ENCODE results near the gene ITPK1.

DNA sequence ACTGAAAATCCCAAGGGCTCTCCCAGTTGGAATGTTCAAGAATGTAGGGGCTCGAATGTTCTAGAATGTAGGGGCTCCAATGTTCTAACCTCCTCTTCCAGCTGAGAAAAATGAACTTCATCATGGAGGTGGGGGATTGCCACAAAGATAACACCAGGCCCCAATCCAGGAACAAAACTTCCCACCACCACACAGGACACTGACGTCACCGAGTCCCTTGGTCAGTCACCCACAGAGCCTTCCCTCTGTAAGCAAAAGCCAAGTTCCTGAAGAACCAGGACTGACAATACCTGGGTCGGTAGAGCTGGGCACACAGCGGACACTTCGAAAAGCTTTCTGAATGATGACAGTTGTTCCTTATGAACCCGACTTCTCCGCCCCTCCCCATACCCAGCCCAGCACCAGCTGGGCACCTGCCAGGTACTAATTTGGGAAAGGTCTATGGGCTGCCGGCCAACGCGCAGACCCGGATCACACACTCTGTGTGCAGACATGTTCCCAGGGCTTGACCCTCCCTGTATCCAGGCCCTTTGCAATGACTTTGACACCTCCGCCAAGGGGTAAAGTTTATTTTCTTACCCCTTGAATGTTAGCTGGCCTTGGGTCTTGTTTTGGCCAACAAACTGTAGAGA is 18.9 kb downstream of the ITPK1 start:
- TF ChIP-seq ZNF274 (IDR thresholded peaks at IDR 0.05; ENCODE audit: low read length) = no peak
- no peak for TF ChIP-seq ZNF274 (tag by site-specific recombination; IDR thresholded peaks at IDR 0.05; ENCODE audit: borderline replicate concordance)
- TF ChIP-seq, protein P1, sequence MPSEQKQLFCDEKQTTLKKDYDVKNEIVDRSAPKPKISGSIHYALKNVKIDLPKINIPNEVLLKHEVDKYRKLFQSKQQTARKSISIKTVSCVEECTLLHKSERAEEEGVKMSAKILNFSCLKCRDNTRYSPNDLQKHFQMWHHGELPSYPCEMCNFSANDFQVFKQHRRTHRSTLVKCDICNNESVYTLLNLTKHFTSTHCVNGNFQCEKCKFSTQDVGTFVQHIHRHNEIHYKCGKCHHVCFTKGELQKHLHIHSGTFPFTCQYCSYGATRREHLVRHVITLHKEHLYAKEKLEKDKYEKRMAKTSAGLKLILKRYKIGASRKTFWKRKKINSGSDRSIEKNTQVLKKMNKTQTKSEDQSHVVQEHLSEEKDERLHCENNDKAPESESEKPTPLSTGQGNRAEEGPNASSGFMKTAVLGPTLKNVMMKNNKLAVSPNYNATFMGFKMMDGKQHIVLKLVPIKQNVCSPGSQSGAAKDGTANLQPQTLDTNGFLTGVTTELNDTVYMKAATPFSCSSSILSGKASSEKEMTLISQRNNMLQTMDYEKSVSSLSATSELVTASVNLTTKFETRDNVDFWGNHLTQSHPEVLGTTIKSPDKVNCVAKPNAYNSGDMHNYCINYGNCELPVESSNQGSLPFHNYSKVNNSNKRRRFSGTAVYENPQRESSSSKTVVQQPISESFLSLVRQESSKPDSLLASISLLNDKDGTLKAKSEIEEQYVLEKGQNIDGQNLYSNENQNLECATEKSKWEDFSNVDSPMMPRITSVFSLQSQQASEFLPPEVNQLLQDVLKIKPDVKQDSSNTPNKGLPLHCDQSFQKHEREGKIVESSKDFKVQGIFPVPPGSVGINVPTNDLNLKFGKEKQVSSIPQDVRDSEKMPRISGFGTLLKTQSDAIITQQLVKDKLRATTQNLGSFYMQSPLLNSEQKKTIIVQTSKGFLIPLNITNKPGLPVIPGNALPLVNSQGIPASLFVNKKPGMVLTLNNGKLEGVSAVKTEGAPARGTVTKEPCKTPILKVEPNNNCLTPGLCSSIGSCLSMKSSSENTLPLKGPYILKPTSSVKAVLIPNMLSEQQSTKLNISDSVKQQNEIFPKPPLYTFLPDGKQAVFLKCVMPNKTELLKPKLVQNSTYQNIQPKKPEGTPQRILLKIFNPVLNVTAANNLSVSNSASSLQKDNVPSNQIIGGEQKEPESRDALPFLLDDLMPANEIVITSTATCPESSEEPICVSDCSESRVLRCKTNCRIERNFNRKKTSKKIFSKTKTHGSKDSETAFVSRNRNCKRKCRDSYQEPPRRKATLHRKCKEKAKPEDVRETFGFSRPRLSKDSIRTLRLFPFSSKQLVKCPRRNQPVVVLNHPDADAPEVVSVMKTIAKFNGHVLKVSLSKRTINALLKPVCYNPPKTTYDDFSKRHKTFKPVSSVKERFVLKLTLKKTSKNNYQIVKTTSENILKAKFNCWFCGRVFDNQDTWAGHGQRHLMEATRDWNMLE (tag by site-specific recombination; conservative IDR thresholded peaks at IDR 0.05; ENCODE audit: low read depth) = no peak
- no peak for TF ChIP-seq ZNF324 (tag by site-specific recombination; IDR thresholded peaks at IDR 0.05)
- TF ChIP-seq ZNF366 (tag by site-specific recombination; conservative IDR thresholded peaks at IDR 0.05) = no peak
- TF ChIP-seq, protein P2, sequence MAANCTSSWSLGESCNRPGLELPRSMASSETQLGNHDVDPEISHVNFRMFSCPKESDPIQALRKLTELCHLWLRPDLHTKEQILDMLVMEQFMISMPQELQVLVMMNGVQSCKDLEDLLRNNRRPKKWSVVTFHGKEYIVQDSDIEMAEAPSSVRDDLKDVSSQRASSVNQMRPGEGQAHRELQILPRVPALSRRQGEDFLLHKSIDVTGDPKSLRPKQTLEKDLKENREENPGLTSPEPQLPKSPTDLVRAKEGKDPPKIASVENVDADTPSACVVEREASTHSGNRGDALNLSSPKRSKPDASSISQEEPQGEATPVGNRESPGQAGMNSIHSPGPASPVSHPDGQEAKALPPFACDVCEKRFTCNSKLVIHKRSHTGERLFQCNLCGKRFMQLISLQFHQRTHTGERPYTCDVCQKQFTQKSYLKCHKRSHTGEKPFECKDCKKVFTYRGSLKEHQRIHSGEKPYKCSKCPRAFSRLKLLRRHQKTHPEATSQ (tag by site-specific recombination; IDR thresholded peaks at IDR 0.05) = no peak
- TF ChIP-seq, protein P3, sequence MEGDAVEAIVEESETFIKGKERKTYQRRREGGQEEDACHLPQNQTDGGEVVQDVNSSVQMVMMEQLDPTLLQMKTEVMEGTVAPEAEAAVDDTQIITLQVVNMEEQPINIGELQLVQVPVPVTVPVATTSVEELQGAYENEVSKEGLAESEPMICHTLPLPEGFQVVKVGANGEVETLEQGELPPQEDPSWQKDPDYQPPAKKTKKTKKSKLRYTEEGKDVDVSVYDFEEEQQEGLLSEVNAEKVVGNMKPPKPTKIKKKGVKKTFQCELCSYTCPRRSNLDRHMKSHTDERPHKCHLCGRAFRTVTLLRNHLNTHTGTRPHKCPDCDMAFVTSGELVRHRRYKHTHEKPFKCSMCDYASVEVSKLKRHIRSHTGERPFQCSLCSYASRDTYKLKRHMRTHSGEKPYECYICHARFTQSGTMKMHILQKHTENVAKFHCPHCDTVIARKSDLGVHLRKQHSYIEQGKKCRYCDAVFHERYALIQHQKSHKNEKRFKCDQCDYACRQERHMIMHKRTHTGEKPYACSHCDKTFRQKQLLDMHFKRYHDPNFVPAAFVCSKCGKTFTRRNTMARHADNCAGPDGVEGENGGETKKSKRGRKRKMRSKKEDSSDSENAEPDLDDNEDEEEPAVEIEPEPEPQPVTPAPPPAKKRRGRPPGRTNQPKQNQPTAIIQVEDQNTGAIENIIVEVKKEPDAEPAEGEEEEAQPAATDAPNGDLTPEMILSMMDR (tag by site-specific recombination; IDR thresholded peaks at IDR 0.05) = no peak
- TF ChIP-seq, protein P4, sequence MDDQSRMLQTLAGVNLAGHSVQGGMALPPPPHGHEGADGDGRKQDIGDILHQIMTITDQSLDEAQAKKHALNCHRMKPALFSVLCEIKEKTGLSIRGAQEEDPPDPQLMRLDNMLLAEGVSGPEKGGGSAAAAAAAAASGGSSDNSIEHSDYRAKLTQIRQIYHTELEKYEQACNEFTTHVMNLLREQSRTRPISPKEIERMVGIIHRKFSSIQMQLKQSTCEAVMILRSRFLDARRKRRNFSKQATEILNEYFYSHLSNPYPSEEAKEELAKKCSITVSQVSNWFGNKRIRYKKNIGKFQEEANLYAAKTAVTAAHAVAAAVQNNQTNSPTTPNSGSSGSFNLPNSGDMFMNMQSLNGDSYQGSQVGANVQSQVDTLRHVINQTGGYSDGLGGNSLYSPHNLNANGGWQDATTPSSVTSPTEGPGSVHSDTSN (CRISPR knock-in tag; IDR thresholded peaks at IDR 0.05) = no peak
- TF ChIP-seq ZNF169 (tag by site-specific recombination; IDR thresholded peaks at IDR 0.05) = no peak
